GM12874 (cell line): ENCODE results near the gene KRTAP5-7.

Experiments used
- TF ChIP-seq, protein P1 (sequence below): IDR thresholded peaks from 2 replicates; pipeline ENCODE4 v1.5.1; 2011; ENCODE audit warnings: low read depth, mild to moderate bottlenecking, control low read depth, low read length, moderate library complexity; ENCODE audit not compliant: insufficient read depth

Gene KRTAP5-7

GRCh38 chr11:71490044-71490730, 36.9 kb upstream of the KRTAP5-7 start:
- TF ChIP-seq, protein P1, sequence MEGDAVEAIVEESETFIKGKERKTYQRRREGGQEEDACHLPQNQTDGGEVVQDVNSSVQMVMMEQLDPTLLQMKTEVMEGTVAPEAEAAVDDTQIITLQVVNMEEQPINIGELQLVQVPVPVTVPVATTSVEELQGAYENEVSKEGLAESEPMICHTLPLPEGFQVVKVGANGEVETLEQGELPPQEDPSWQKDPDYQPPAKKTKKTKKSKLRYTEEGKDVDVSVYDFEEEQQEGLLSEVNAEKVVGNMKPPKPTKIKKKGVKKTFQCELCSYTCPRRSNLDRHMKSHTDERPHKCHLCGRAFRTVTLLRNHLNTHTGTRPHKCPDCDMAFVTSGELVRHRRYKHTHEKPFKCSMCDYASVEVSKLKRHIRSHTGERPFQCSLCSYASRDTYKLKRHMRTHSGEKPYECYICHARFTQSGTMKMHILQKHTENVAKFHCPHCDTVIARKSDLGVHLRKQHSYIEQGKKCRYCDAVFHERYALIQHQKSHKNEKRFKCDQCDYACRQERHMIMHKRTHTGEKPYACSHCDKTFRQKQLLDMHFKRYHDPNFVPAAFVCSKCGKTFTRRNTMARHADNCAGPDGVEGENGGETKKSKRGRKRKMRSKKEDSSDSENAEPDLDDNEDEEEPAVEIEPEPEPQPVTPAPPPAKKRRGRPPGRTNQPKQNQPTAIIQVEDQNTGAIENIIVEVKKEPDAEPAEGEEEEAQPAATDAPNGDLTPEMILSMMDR = no peak

- TF ChIP-seq, protein P1 = no peak
These were observed 36.2 kb upstream of the KRTAP5-7 start for GRCh38 chr11:71490731-71491390.

GRCh38 chr11:71491531-71491930, 35.5 kb upstream of the KRTAP5-7 start:
- TF ChIP-seq, protein P1 = no peak

- TF ChIP-seq, protein P1 = no peak
These were observed 35.1 kb upstream of the KRTAP5-7 start for GRCh38 chr11:71491940-71492339.

DNA sequence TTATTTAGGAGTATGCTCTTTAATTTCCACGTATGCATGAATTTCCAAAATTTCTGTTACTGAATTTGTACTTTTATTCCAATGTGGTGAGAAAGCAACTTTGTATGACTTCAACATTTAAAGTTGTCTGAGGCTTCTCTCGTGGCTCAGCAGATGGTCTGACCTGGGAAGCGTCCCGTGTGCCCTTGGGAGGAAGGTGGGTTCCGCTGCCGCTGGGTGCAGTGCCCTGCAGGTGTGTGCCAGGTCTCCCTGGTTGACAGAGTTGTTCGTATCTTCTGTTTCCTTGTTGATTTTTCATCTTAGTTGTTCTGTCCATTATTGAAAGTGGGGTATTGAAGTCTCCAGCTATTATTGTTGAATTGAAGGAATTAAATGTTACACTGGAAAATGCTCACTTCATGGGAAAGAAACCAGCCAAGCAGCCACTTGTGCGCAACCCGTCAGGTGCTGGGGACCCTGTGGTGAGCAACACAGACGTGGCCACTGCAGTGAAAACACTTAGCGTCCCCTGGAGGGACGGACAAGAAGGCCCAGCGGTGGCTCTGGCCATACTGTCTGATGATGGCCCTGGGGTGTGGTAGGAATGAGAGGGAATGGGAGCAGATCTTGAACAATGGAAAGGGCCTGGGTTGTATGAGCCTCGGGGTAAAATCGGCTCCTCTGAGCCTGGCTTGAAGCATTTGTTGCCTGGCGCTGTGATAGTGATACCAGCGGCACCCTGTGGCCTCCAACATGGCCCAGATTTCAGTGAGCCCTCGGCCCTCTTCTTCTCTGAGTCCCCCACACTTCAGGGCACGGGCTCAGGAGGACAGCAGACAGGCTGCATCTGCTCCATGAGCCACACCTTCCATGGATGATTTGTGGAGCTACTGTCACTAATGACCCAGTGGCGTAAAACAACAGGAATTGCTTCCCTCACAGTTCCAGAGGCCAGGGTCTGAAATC, 31.5 kb upstream of the KRTAP5-7 start:
- TF ChIP-seq, protein P1 = no peak

- TF ChIP-seq, protein P1 = no peak
These were observed 30.6 kb upstream of the KRTAP5-7 start for GRCh38 chr11:71496421-71496820.

- TF ChIP-seq, protein P1 = no peak
These were observed 29.0 kb upstream of the KRTAP5-7 start for GRCh38 chr11:71498091-71498490.
